MM.1S (cell line): ENCODE measurements around the gene FOXL2NB.

Experiments used
- CTCF ChIP-seq: fragments of 300-600 bp; sonication (generic); IDR thresholded peaks from 2 replicates; pipeline ENCODE4 v1.5.1; 2016; ENCODE audit warnings: antibody characterized with exemption, low read length, mixed read lengths
- EZH2 ChIP-seq: fragments of 300-600 bp; sonication (generic); optimal IDR thresholded peaks from 2 replicates; pipeline ENCODE3; 2017; ENCODE audit warnings: low read depth, mild to moderate bottlenecking, antibody characterized with exemption, low read length, mixed read lengths
- EZH2phosphoT487 ChIP-seq: fragments of 300-600 bp; sonication (generic); IDR thresholded peaks from 2 replicates; pipeline ENCODE4 v1.6.1; 2018; ENCODE audit warnings: antibody characterized with exemption, low read length

GRCh38 chr3:138945709-138946662 is 1.0 kb upstream of the FOXL2NB start:
- TF ChIP-seq CTCF (no peak), EZH2 (no peak), EZH2phosphoT487 (no peak)
